RWPE2 (cell line): ENCODE results near the gene CEP85L.

ENCODE experiments used
- ATAC-seq: fragments of 200-7000 bp; cut with Tn5 transposase; 3 replicates; pipeline ENCODE4 v1.9.1; 2021; ENCODE audit warnings: low read depth
- DNase-seq: peaks from one replicate; pipeline ENCODE4 v3.0.0-alpha.2; 2020; ENCODE audit warnings: low spot score
- H3K27ac ChIP-seq: fragments of 450-650 bp; 2 replicates; pipeline ENCODE4 v1.5.1; 2017; ENCODE audit warnings: mild to moderate bottlenecking; ENCODE audit not compliant: poor library complexity, severe bottlenecking
- H3K27me3 ChIP-seq: fragments of 250-450 bp; sonication (Bioruptor Pico); 2 replicates; pipeline ENCODE4 v1.5.1; 2021; ENCODE audit warnings: mild to moderate bottlenecking, moderate library complexity; ENCODE audit not compliant: insufficient read depth, poor library complexity, severe bottlenecking
- H3K36me3 ChIP-seq: fragments of 250-450 bp; sonication (Bioruptor Pico); 2 replicates; pipeline ENCODE4 v1.5.1; 2020; ENCODE audit warnings: low read depth, mild to moderate bottlenecking, moderate library complexity
- H3K4me1 ChIP-seq: fragments of 250-450 bp; sonication (Bioruptor Pico); 2 replicates; pipeline ENCODE4 v1.5.1; 2021; ENCODE audit warnings: mild to moderate bottlenecking, moderate library complexity; ENCODE audit not compliant: insufficient read depth, poor library complexity, severe bottlenecking
- H3K4me3 ChIP-seq: fragments of 250-450 bp; sonication (Bioruptor Pico); 2 replicates; pipeline ENCODE4 v1.5.1; 2021; ENCODE audit warnings: mild to moderate bottlenecking, moderate library complexity; ENCODE audit not compliant: severe bottlenecking
- H3K9me3 ChIP-seq: fragments of 250-450 bp; sonication (Bioruptor Pico); 2 replicates; pipeline ENCODE4 v1.5.1; 2021; ENCODE audit warnings: mild to moderate bottlenecking, moderate library complexity; ENCODE audit not compliant: severe bottlenecking
- CTCF ChIP-seq: fragments of 450-650 bp; IDR thresholded peaks from one replicate; pipeline ENCODE4 v1.5.1; 2017; ENCODE audit warnings: mild to moderate bottlenecking, moderate library complexity; ENCODE audit not compliant: poor library complexity, severe bottlenecking

The CEP85L gene

GRCh38 chr6:118500130-118501015 lies 151.0 kb downstream of the CEP85L start:
- no peaks in the 10 kb centered on the region; the same call in 1 of the 2 replicates for H3K36me3 ChIP-seq
- no peak for DNase-seq
- TF ChIP-seq CTCF: no peak
- H3K9me3 ChIP-seq: no peaks in the 10 kb centered on the region
- H3K27me3 ChIP-seq: no peaks in the 10 kb centered on the region
- H3K4me3 ChIP-seq: no peak overlapping the region
- no peak for ATAC-seq
- H3K27ac ChIP-seq: no peak overlapping the region
- H3K4me1 ChIP-seq: peaks cover 8% of the 10 kb centered on the region

GRCh38 chr6:118495485-118496280 lies 155.7 kb downstream of the CEP85L start:
- ATAC-seq (peak; percentile 75), DNase-seq (no peak)
- H3K4me1 ChIP-seq: peaks cover 8% of the 10 kb centered on the region
- TF ChIP-seq CTCF: no peak
- no peaks in the 10 kb centered on the region for H3K27me3 ChIP-seq
- no peaks in the 10 kb centered on the region for H3K36me3 ChIP-seq
- H3K9me3 ChIP-seq: no peaks in the 10 kb centered on the region
- H3K27ac ChIP-seq: peak overlapping the region; percentile 3
- H3K4me3 ChIP-seq: no peak overlapping the region

- Histone ChIP-seq H3K27ac (no peak overlapping the region), H3K27me3 (no peaks in the 10 kb centered on the region), H3K4me1 (peaks cover 8% of the 10 kb centered on the region), H3K36me3 (no peaks in the 10 kb centered on the region), H3K4me3 (no peak overlapping the region), H3K9me3 (no peaks in the 10 kb centered on the region)
- DNase-seq (no peak), ATAC-seq (no peak)
- TF ChIP-seq CTCF: no peak
Observed at GRCh38 chr6:118494091-118494490, 157.3 kb downstream of the CEP85L start.

- Histone ChIP-seq H3K4me1 (no peaks in the 10 kb centered on the region), H3K9me3 (peaks cover 5% of the 10 kb centered on the region), H3K36me3 (no peaks in the 10 kb centered on the region), H3K4me3 (no peak overlapping the region), H3K27me3 (no peaks in the 10 kb centered on the region), H3K27ac (no peak overlapping the region)
- ATAC-seq (no peak), DNase-seq (no peak)
- no peak for TF ChIP-seq CTCF
Observed at GRCh38 chr6:118489990-118490389, 161.4 kb downstream of the CEP85L start.
